MM.1S (cell line): Measurements from ENCODE around the gene TFAM.

Source experiments
- DNase-seq: peaks from one replicate; pipeline ENCODE4 v3.0.0-alpha.2; 2015
- H2AFZ ChIP-seq: fragments of 300-600 bp; sonication (generic); 2 replicates; pipeline ENCODE4 v1.6.0; 2016; ENCODE audit warnings: antibody characterized with exemption, low read length
- H3F3A ChIP-seq: fragments of 300-600 bp; sonication (generic); 2 replicates; pipeline ENCODE4 v1.6.1; 2016; ENCODE audit warnings: mild to moderate bottlenecking, antibody characterized with exemption, low read length, moderate library complexity, mixed read lengths; ENCODE audit not compliant: insufficient read depth
- H3K27ac ChIP-seq: fragments of 300-600 bp; sonication (generic); 2 replicates; pipeline ENCODE4 v1.5.1; 2016; ENCODE audit warnings: mild to moderate bottlenecking, low read length
- H3K27me3 ChIP-seq: fragments of 300-600 bp; sonication (generic); replicated peaks from 2 replicates; pipeline ENCODE4 v1.6.0; 2016; ENCODE audit warnings: low read length; ENCODE audit not compliant: insufficient read depth
- H3K36me3 ChIP-seq: fragments of 300-600 bp; sonication (generic); replicated peaks from 2 replicates; pipeline ENCODE4 v1.6.1; 2016; ENCODE audit warnings: mild to moderate bottlenecking, low read length, mixed read lengths; ENCODE audit not compliant: insufficient read depth
- H3K4me1 ChIP-seq: fragments of 300-600 bp; sonication (generic); 2 replicates; pipeline ENCODE4 v1.6.1; 2016; ENCODE audit warnings: low read length, mixed read lengths
- H3K4me2 ChIP-seq: fragments of 300-600 bp; sonication (generic); 2 replicates; pipeline ENCODE4 v1.6.0; 2016; ENCODE audit warnings: low read depth, low read length
- H3K4me3 ChIP-seq: fragments of 300-600 bp; sonication (generic); 2 replicates; pipeline ENCODE4 v1.5.1; 2016; ENCODE audit warnings: low read length, mixed read lengths
- H3K79me2 ChIP-seq: fragments of 300-600 bp; sonication (generic); 2 replicates; pipeline ENCODE4 v1.6.1; 2016; ENCODE audit warnings: mixed run types, low read length, mixed read lengths
- H3K9ac ChIP-seq: fragments of 300-600 bp; sonication (generic); 2 replicates; pipeline ENCODE4 v1.6.1; 2016; ENCODE audit warnings: low read length, mixed read lengths
- H3K9me2 ChIP-seq: fragments of 300-600 bp; sonication (generic); replicated peaks from 2 replicates; pipeline ENCODE4 v1.6.1; 2016; ENCODE audit warnings: mild to moderate bottlenecking, low read length, mixed read lengths; ENCODE audit not compliant: insufficient read depth
- H3K9me3 ChIP-seq: fragments of 300-600 bp; sonication (generic); replicated peaks from 2 replicates; pipeline ENCODE4 v1.6.1; 2016; ENCODE audit warnings: mild to moderate bottlenecking, low read length, mixed read lengths; ENCODE audit not compliant: insufficient read depth
- H4K20me1 ChIP-seq: fragments of 300-600 bp; sonication (generic); 2 replicates; pipeline ENCODE4 v1.6.1; 2016; ENCODE audit warnings: mild to moderate bottlenecking, low read length, moderate library complexity, mixed read lengths; ENCODE audit not compliant: insufficient read depth
- CTCF ChIP-seq: fragments of 300-600 bp; sonication (generic); IDR thresholded peaks from 2 replicates; pipeline ENCODE4 v1.5.1; 2016; ENCODE audit warnings: antibody characterized with exemption, low read length, mixed read lengths
- EZH2 ChIP-seq: fragments of 300-600 bp; sonication (generic); optimal IDR thresholded peaks from 2 replicates; pipeline ENCODE3; 2017; ENCODE audit warnings: low read depth, mild to moderate bottlenecking, antibody characterized with exemption, low read length, mixed read lengths
- EZH2phosphoT487 ChIP-seq: fragments of 300-600 bp; sonication (generic); IDR thresholded peaks from 2 replicates; pipeline ENCODE4 v1.6.1; 2018; ENCODE audit warnings: antibody characterized with exemption, low read length

The TFAM gene

DNA sequence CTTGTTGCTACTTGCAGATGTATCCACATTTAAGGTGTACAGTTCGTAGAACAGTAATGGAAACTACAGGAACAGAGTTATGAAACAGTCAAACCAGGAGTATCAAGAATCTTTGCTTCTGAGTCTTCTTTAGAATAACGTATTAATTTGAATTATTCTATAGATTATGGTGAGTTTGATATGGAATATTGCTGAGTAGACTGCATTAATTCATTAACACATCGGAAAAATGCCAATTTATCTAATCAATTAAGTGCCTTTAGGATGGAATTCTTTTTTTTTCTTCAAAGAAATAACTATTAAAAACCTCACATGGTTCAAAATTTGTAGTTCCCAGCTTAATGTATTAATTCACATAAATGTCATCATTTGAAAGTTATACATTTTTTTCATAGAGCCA lies 3.8 kb downstream of the TFAM start:
- Histone ChIP-seq H3K4me3 (no peak overlapping the region), H3K4me2 (no peak overlapping the region), H2AFZ (no peak overlapping the region), H3K9ac (no peak overlapping the region), H3K27ac (no peak overlapping the region), H3K4me1 (peaks cover 12% of the 10 kb centered on the region), H3K9me2 (no peaks in the 10 kb centered on the region), H3K79me2 (peaks cover 69% of the 10 kb centered on the region), H3K36me3 (peaks cover 22% of the 10 kb centered on the region), H3K27me3 (no peaks in the 10 kb centered on the region), H3F3A (peaks cover 10% of the 10 kb centered on the region), H3K9me3 (no peaks in the 10 kb centered on the region), H4K20me1 (no peaks in the 10 kb centered on the region)
- no peak for DNase-seq
- no peak for TF ChIP-seq EZH2phosphoT487
- TF ChIP-seq CTCF, result no peak
- no peak for TF ChIP-seq EZH2

DNA sequence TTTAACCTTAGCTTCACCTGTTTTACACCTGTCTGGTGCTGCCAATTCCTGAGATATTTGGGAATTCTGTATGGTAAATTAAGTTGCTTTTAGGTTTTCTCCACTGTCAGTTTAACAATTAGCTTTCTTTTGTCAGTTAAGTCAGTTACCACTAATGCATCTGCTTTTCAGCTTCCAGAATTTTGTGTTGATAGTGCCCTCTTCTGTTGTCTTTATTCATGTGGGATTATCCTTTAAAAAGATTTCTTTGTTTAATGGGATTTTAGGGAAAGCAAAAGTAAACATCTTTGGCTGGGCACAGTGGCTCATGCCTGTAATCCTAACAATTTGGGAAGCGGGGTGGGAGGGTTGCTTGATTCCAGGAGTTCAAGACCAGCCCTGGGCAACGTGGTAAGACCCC lies 8.1 kb downstream of the TFAM start:
- H4K20me1 ChIP-seq, result no peaks in the 10 kb centered on the region

DNA sequence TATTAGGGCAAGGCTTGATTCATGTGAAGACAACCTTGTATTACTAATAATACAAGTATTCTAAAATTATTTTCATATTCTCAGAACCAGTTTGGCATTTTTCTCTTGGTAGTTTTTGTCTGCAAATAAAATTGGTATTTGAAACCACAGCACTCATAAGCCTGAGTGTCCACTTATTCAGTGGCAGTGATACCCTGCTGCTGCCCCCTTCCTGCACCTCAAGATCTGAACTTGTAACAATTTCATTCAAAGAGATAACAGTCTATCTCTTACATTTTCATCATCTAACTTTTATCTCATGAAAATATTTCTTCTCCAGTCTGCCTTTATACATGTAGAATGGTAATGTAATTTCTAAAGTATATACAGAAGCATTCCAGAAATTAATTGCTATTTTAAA lies 9.3 kb downstream of the TFAM start:
- no peak overlapping the region for H3K27ac ChIP-seq
- no peak for TF ChIP-seq EZH2
- no peak for TF ChIP-seq CTCF
- TF ChIP-seq EZH2phosphoT487, result no peak
- H3K79me2 ChIP-seq, result peaks cover 26% of the 10 kb centered on the region
- H3K27me3 ChIP-seq, result no peaks in the 10 kb centered on the region
- H3K4me2 ChIP-seq, result no peak overlapping the region
- no peak overlapping the region for H3K9ac ChIP-seq
- no peak overlapping the region for H2AFZ ChIP-seq
- no peak for DNase-seq
- no peaks in the 10 kb centered on the region for H3K9me2 ChIP-seq
- no peak overlapping the region for H3K4me3 ChIP-seq
- peaks cover 40% of the 10 kb centered on the region for H3K36me3 ChIP-seq
- no peaks in the 10 kb centered on the region for H3K4me1 ChIP-seq
- no peaks in the 10 kb centered on the region for H3F3A ChIP-seq
- H3K9me3 ChIP-seq, result no peaks in the 10 kb centered on the region
- H4K20me1 ChIP-seq, result no peaks in the 10 kb centered on the region

More for the DNA sequence above, 8.1 kb downstream of the TFAM start:
- Histone ChIP-seq H3K27me3 (no peaks in the 10 kb centered on the region), H3K27ac (no peak overlapping the region), H3K4me3 (no peak overlapping the region), H3K36me3 (peaks cover 45% of the 10 kb centered on the region), H3K4me2 (no peak overlapping the region), H3K79me2 (peaks cover 38% of the 10 kb centered on the region), H3K9me2 (no peaks in the 10 kb centered on the region), H3K9me3 (no peaks in the 10 kb centered on the region), H2AFZ (no peak overlapping the region), H3F3A (no peaks in the 10 kb centered on the region), H3K9ac (no peak overlapping the region), H3K4me1 (no peaks in the 10 kb centered on the region)
- TF ChIP-seq EZH2 (no peak), CTCF (no peak), EZH2phosphoT487 (no peak)
- no peak for DNase-seq
